ENCODE data around the gene INSC. TPM values are rescaled to one million over a fixed set of nuclear protein-coding genes. Genes with fewer than 3 reads are reported as not detected.

Gene INSC
- total RNA-seq, 1 donor from 2014 or later = 4.2 TPM

- Histone ChIP-seq H3K9ac (ENCODE audit: low read depth in 1 of 3, low read length in 3 of 3) (no peak overlapping the region), H3K36me3 (ENCODE audit: control insufficient read depth in 3 of 3, insufficient read depth in 3 of 3, low read length in 3 of 3) (no peaks in the 10 kb centered on the region)
Observed at GRCh38 chr11:15108592-15109130, 6.1 kb upstream of the INSC start.

DNA sequence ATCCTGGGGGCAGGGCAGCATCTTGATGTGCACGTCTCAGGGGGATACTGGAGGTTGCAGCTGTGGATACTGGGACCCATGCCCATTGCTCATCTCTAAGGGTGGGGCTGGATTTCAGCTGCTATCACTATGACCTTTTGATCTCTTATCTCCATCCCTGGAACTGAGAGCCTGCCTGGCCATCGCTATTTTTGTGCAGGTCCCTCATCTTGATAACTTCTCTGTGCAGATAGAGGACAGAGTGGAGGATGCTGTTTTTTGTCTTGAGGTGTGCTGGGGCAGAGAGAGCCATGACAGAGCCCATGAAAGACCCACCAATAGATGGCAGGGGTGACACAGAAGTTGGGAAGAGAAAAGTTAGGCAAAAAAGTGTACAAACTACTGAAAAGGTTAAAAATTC lies 5.1 kb upstream of the INSC start:
- Histone ChIP-seq H3K9ac (ENCODE audit: low read depth in 1 of 3, low read length in 3 of 3) (no peak overlapping the region), H3K36me3 (ENCODE audit: control insufficient read depth in 3 of 3, insufficient read depth in 3 of 3, low read length in 3 of 3) (no peaks in the 10 kb centered on the region), H3K4me1 (ENCODE audit: control insufficient read depth in 3 of 3, insufficient read depth in 3 of 3, low read length in 3 of 3) (peaks cover 0 to 4% (median 0%) of the 10 kb centered on the region in 3 donors), H3K27ac (ENCODE audit: low read depth, low read length) (no peak overlapping the region), H3K27me3 (ENCODE audit: control insufficient read depth in 3 of 3, insufficient read depth in 3 of 3, low read length in 3 of 3) (peaks cover 0 to 9% (median 4%) of the 10 kb centered on the region in 3 donors), H3K4me3 (ENCODE audit: low read length in 3 of 3) (no peak overlapping the region), H3K9me3 (ENCODE audit: control insufficient read depth in 3 of 3, low read length in 3 of 3) (no peaks in the 10 kb centered on the region)

More at GRCh38 chr11:15108592-15109130, 6.1 kb upstream of the INSC start:
- H3K27ac ChIP-seq (ENCODE audit: low read depth, low read length) = no peak overlapping the region
- no peaks in the 10 kb centered on the region for H3K4me1 ChIP-seq (ENCODE audit: control insufficient read depth in 3 of 3, insufficient read depth in 3 of 3, low read length in 3 of 3)
- peaks cover 0 to 2% (median 0%) of the 10 kb centered on the region in 3 donors for H3K27me3 ChIP-seq (ENCODE audit: control insufficient read depth in 3 of 3, insufficient read depth in 3 of 3, low read length in 3 of 3)
- no peak overlapping the region for H3K4me3 ChIP-seq (ENCODE audit: low read length in 3 of 3)
- H3K9me3 ChIP-seq (ENCODE audit: control insufficient read depth in 3 of 3, low read length in 3 of 3) = no peaks in the 10 kb centered on the region

- Histone ChIP-seq H3K36me3 (ENCODE audit: control insufficient read depth in 3 of 3, insufficient read depth in 3 of 3, low read length in 3 of 3) (no peaks in the 10 kb centered on the region), H3K27me3 (ENCODE audit: control insufficient read depth in 3 of 3, insufficient read depth in 3 of 3, low read length in 3 of 3) (peaks cover 15 to 23% (median 16%) of the 10 kb centered on the region in 3 donors), H3K9me3 (ENCODE audit: control insufficient read depth in 3 of 3, low read length in 3 of 3) (no peaks in the 10 kb centered on the region), H3K9ac (ENCODE audit: low read depth in 1 of 3, low read length in 3 of 3) (no peak overlapping the region), H3K4me1 (ENCODE audit: control insufficient read depth in 3 of 3, insufficient read depth in 3 of 3, low read length in 3 of 3) (peaks cover 3 to 9% (median 4%) of the 10 kb centered on the region in 3 donors), H3K4me3 (ENCODE audit: low read length in 3 of 3) (no peak overlapping the region), H3K27ac (ENCODE audit: low read depth, low read length) (no peak overlapping the region)
Observed at GRCh38 chr11:15111215-15111614, 3.5 kb upstream of the INSC start.

DNA sequence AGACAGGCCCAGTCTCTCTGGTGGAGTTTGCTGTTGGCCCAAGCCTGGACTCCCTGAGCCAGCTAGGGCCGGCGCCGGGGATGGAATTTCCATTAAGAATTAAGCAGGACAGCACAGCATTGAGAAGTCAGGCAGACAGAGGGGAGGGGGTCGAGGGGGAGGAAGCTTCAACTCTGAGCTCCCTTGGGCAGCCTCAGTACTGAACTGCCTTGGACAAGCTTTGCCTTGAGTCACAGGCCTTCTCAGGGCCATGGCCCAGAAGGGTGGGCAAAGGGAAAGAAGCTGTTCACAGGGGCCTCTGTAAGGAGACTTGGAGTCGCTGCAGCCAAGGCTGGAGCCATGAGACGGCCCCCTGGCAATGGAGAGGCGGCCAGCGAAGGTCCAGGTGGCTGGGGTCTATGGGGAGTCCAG lies 2.6 kb upstream of the INSC start:
- no peak overlapping the region for H3K4me3 ChIP-seq (ENCODE audit: low read length in 3 of 3)
- no peak overlapping the region for H3K9ac ChIP-seq (ENCODE audit: low read depth in 1 of 3, low read length in 3 of 3)
- H3K4me1 ChIP-seq (ENCODE audit: control insufficient read depth in 3 of 3, insufficient read depth in 3 of 3, low read length in 3 of 3) = peaks cover 3 to 9% (median 4%) of the 10 kb centered on the region in 3 donors
- no peaks in the 10 kb centered on the region for H3K36me3 ChIP-seq (ENCODE audit: control insufficient read depth in 3 of 3, insufficient read depth in 3 of 3, low read length in 3 of 3)
- no peak overlapping the region for H3K27ac ChIP-seq (ENCODE audit: low read depth, low read length)
- H3K27me3 ChIP-seq (ENCODE audit: control insufficient read depth in 3 of 3, insufficient read depth in 3 of 3, low read length in 3 of 3) = peaks cover 18 to 25% (median 19%) of the 10 kb centered on the region in 3 donors
- no peaks in the 10 kb centered on the region for H3K9me3 ChIP-seq (ENCODE audit: control insufficient read depth in 3 of 3, low read length in 3 of 3)

- Histone ChIP-seq H3K27me3 (ENCODE audit: control insufficient read depth in 3 of 3, insufficient read depth in 3 of 3, low read length in 3 of 3) (peaks cover 25 to 31% (median 28%) of the 10 kb centered on the region in 3 donors), H3K4me1 (ENCODE audit: control insufficient read depth in 3 of 3, insufficient read depth in 3 of 3, low read length in 3 of 3) (peaks cover 3 to 9% (median 4%) of the 10 kb centered on the region in 3 donors), H3K9me3 (ENCODE audit: control insufficient read depth in 3 of 3, low read length in 3 of 3) (no peaks in the 10 kb centered on the region), H3K9ac (ENCODE audit: low read depth in 1 of 3, low read length in 3 of 3) (no peak overlapping the region), H3K36me3 (ENCODE audit: control insufficient read depth in 3 of 3, insufficient read depth in 3 of 3, low read length in 3 of 3) (no peaks in the 10 kb centered on the region), H3K4me3 (ENCODE audit: low read length in 3 of 3) (no peak overlapping the region), H3K27ac (ENCODE audit: low read depth, low read length) (no peak overlapping the region)
Observed at GRCh38 chr11:15113381-15113780, 1.3 kb upstream of the INSC start.

DNA sequence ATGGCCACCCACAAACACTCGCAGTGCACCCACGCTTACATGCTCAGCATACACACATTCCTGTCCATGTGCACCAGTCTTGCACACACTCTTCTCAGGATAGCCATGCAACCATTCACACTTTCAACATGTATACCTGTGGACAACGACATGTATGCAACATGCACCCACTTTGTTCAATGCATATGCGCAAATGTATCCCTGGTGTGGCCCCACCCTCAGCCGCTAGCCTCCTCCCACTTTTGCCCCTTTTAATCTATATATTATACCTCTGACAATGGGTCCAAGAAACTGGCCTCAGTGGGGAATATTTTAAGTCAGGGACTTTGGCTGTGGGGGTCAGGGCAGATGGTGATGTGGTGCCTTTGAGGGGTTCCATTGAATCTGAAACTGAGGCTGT lies 963 bp downstream of the INSC start:
- Histone ChIP-seq H3K9ac (ENCODE audit: low read depth in 1 of 3, low read length in 3 of 3) (no peak overlapping the region), H3K27ac (ENCODE audit: low read depth, low read length) (no peak overlapping the region)

DNA sequence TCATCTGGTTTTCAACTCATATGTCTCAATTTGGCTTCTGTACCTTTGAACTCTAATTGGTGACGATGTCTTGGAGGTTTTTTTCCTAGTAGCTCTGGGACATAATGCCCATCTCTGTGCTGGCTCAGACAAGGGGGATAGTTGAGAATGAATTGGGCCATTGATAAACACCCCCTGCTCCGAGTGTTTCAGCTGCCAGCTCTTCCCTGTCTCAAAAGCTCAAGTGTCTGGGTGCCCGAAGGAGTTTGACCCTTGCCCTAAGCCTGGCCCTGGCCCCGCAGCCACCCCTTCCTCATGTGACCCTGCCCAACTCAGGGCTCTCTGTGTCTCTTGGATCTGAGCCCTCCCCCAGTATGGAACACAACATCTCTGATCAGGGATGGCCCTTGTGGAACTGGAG lies 3.0 kb downstream of the INSC start:
- Histone ChIP-seq H3K4me1 (ENCODE audit: control insufficient read depth in 3 of 3, insufficient read depth in 3 of 3, low read length in 3 of 3) (peaks cover 3 to 9% (median 4%) of the 10 kb centered on the region in 3 donors), H3K9ac (ENCODE audit: low read depth in 1 of 3, low read length in 3 of 3) (no peak overlapping the region)

More for the DNA sequence above, 963 bp downstream of the INSC start:
- Histone ChIP-seq H3K9me3 (ENCODE audit: control insufficient read depth in 3 of 3, low read length in 3 of 3) (no peaks in the 10 kb centered on the region), H3K36me3 (ENCODE audit: control insufficient read depth in 3 of 3, insufficient read depth in 3 of 3, low read length in 3 of 3) (no peaks in the 10 kb centered on the region), H3K4me1 (ENCODE audit: control insufficient read depth in 3 of 3, insufficient read depth in 3 of 3, low read length in 3 of 3) (peaks cover 3 to 9% (median 4%) of the 10 kb centered on the region in 3 donors), H3K4me3 (ENCODE audit: low read length in 3 of 3) (no peak overlapping the region), H3K27me3 (ENCODE audit: control insufficient read depth in 3 of 3, insufficient read depth in 3 of 3, low read length in 3 of 3) (peaks cover 35 to 43% (median 35%) of the 10 kb centered on the region in 3 donors)

DNA sequence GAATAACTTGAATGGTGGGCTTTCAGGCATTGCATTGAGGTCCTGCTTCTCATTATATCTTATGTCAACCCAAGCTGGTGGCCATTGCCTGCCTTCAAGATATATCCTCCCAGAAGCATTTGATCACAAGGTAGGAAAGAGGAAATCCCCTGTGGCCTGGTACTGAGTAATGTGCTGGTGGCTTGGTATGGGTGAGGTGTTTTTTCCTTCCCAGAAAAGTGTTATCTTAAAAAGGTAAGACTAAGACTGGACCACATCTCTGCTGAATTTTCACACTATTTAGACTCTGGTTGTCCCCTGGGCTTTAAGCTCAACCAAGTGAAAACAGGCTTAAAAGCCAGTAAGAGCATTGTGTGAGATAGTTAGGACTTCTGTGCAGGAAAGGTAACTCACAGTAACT lies 3.7 kb downstream of the INSC start:
- no peaks in the 10 kb centered on the region for H3K9me3 ChIP-seq (ENCODE audit: control insufficient read depth in 3 of 3, low read length in 3 of 3)
- no peak overlapping the region for H3K4me3 ChIP-seq (ENCODE audit: low read length in 3 of 3)
- no peak overlapping the region for H3K27ac ChIP-seq (ENCODE audit: low read depth, low read length)
- peaks cover 3 to 9% (median 4%) of the 10 kb centered on the region in 3 donors for H3K4me1 ChIP-seq (ENCODE audit: control insufficient read depth in 3 of 3, insufficient read depth in 3 of 3, low read length in 3 of 3)
- no peaks in the 10 kb centered on the region for H3K36me3 ChIP-seq (ENCODE audit: control insufficient read depth in 3 of 3, insufficient read depth in 3 of 3, low read length in 3 of 3)
- H3K27me3 ChIP-seq (ENCODE audit: control insufficient read depth in 3 of 3, insufficient read depth in 3 of 3, low read length in 3 of 3) = peaks cover 35 to 43% (median 35%) of the 10 kb centered on the region in 3 donors
- no peak overlapping the region for H3K9ac ChIP-seq (ENCODE audit: low read depth in 1 of 3, low read length in 3 of 3)

More for the DNA sequence above, 3.0 kb downstream of the INSC start:
- Histone ChIP-seq H3K4me3 (ENCODE audit: low read length in 3 of 3) (no peak overlapping the region), H3K9me3 (ENCODE audit: control insufficient read depth in 3 of 3, low read length in 3 of 3) (no peaks in the 10 kb centered on the region), H3K36me3 (ENCODE audit: control insufficient read depth in 3 of 3, insufficient read depth in 3 of 3, low read length in 3 of 3) (no peaks in the 10 kb centered on the region), H3K27me3 (ENCODE audit: control insufficient read depth in 3 of 3, insufficient read depth in 3 of 3, low read length in 3 of 3) (peaks cover 35 to 43% (median 35%) of the 10 kb centered on the region in 3 donors), H3K27ac (ENCODE audit: low read depth, low read length) (no peak overlapping the region)

DNA sequence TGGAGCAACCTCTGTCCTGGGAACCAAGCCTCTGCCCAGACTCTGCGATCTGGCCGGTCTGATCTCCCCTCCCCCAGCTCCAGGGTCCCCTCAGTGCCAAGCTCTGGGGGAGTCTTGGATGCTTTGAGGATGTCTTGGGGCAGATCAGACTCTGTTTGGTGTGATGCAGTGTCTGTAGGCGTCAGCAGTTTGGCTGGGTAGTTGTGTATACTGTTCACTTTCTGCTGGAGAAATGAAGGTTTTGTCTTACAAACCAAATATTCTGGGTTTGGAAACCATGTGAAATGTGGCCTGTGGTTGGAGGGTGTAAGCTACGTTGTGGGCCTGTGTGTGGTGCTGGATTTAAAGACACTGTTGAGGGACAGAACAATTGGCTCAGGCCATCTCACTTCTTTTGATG lies 4.6 kb downstream of the INSC start:
- no peak overlapping the region for H3K27ac ChIP-seq (ENCODE audit: low read depth, low read length)
- no peak overlapping the region for H3K9ac ChIP-seq (ENCODE audit: low read depth in 1 of 3, low read length in 3 of 3)
- H3K4me1 ChIP-seq (ENCODE audit: control insufficient read depth in 3 of 3, insufficient read depth in 3 of 3, low read length in 3 of 3) = peaks cover 3 to 7% (median 4%) of the 10 kb centered on the region in 3 donors
- no peaks in the 10 kb centered on the region for H3K36me3 ChIP-seq (ENCODE audit: control insufficient read depth in 3 of 3, insufficient read depth in 3 of 3, low read length in 3 of 3)
- peaks cover 35 to 36% (median 36%) of the 10 kb centered on the region in 3 donors for H3K27me3 ChIP-seq (ENCODE audit: control insufficient read depth in 3 of 3, insufficient read depth in 3 of 3, low read length in 3 of 3)
- no peak overlapping the region for H3K4me3 ChIP-seq (ENCODE audit: low read length in 3 of 3)
- H3K9me3 ChIP-seq (ENCODE audit: control insufficient read depth in 3 of 3, low read length in 3 of 3) = no peaks in the 10 kb centered on the region

DNA sequence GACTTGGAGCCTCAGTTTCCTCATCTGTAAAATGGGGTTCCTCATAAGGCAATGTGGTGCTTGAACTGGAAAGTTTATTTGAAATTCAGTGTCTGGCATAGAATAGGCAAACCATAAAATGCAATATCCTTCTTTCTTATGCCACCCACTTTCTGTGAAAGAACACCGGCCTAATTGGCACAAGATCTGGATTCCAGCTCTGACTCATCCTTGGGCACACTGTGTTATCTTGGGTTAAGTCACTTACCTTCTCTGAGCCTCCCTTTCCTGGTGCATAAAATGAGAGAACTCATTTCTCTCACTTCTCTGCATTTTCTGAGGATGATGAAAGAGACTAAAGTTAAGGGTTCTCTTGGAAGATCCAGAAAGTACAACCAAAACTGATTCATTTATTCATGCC lies 5.1 kb downstream of the INSC start:
- no peaks in the 10 kb centered on the region for H3K9me3 ChIP-seq (ENCODE audit: control insufficient read depth in 3 of 3, low read length in 3 of 3)
- H3K27ac ChIP-seq (ENCODE audit: low read depth, low read length) = no peak overlapping the region
- H3K36me3 ChIP-seq (ENCODE audit: control insufficient read depth in 3 of 3, insufficient read depth in 3 of 3, low read length in 3 of 3) = no peaks in the 10 kb centered on the region
- H3K9ac ChIP-seq (ENCODE audit: low read depth in 1 of 3, low read length in 3 of 3) = no peak overlapping the region
- peaks cover 3 to 5% (median 3%) of the 10 kb centered on the region in 3 donors for H3K4me1 ChIP-seq (ENCODE audit: control insufficient read depth in 3 of 3, insufficient read depth in 3 of 3, low read length in 3 of 3)
- no peak overlapping the region for H3K4me3 ChIP-seq (ENCODE audit: low read length in 3 of 3)
- peaks cover 33 to 35% (median 34%) of the 10 kb centered on the region in 3 donors for H3K27me3 ChIP-seq (ENCODE audit: control insufficient read depth in 3 of 3, insufficient read depth in 3 of 3, low read length in 3 of 3)

Data from skeletal muscle tissue (tissue), 4 donors.